Erythroblast (primary cell): ENCODE results near the gene RTN4R.

Source experiments
- GATA1 ChIP-seq: IDR thresholded peaks from 2 replicates; pipeline ENCODE4 v1.6.1; 2011; ENCODE audit warnings: low read depth, mild to moderate bottlenecking, control low read depth, low read length, moderate library complexity
- POLR2A ChIP-seq: IDR thresholded peaks from 2 replicates; pipeline ENCODE4 v1.6.1; 2011; ENCODE audit warnings: mild to moderate bottlenecking, low read length

DNA sequence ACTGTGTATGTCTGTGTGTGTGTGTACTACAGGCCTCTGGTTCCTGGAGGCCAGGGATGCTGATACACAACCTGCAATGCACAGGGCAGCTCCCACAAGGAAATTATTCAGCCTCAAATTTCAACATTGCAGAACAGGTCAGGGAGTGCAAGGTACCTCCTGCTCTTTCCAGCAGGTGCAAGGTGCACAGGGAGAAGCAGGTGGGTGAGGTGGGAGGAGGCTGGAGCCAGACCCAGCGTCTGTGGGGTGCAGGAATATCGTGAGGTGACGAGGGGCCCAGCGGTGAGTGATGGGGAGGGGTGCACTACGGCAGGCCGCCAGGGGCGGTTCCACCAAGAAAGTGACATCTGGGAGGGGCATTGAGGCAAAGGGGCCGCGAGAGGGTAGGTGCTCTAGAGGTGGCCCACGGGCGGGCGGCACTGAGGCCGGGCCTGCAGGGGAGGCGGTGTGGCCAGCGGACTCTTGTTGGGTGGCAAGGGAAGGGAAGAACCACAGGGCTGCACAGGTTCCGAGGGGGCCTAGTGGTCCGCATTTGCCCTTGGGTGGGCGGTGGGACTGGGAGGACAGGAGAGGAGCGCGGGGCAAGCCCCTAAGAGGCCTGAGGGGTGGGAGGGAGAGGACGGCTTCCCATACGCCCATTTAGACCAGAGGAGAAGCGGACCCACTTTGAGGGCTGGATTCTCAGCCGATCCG lies 30.1 kb upstream of the RTN4R start:
- TF ChIP-seq POLR2A (no peak), GATA1 (no peak)
